ENCODE data around the gene B3GAT3.

Gene B3GAT3

DNA sequence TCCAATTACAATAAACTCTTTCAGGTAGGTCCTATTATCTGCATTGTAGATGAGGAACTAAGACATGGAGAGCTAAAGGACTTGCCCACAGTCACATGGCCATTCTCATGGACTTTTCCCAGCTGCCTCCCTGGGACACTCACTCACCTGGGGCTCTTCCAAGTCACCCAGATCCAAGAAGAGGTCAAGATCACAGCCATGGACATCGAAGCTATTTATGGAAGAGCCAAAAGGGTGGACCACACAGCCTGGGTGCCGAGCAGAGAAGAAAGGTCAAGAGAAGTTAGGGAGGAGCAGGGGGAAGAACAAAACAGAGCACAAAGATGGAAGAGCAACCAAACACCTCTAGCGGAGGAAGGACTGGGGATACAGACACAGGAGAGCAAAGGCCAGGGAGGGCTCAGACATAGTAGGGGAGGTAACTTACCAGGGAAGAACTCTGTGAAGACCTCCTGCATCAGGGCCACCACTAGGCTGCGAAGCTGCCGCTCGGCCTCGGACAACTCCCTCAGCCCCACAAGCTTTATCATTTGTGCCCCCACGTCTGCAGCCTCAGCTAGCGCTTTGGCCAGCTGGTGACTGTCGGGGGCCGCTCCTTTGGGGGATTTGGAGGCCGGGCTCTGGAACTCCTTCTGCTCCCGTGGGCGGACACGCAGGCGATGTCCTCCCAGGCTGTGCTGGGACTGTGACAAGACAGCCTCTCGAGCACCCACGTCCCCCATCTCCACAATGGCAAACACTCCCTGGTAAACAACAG, 40.6 kb downstream of the B3GAT3 start:
- TF ChIP-seq, protein P1, sequence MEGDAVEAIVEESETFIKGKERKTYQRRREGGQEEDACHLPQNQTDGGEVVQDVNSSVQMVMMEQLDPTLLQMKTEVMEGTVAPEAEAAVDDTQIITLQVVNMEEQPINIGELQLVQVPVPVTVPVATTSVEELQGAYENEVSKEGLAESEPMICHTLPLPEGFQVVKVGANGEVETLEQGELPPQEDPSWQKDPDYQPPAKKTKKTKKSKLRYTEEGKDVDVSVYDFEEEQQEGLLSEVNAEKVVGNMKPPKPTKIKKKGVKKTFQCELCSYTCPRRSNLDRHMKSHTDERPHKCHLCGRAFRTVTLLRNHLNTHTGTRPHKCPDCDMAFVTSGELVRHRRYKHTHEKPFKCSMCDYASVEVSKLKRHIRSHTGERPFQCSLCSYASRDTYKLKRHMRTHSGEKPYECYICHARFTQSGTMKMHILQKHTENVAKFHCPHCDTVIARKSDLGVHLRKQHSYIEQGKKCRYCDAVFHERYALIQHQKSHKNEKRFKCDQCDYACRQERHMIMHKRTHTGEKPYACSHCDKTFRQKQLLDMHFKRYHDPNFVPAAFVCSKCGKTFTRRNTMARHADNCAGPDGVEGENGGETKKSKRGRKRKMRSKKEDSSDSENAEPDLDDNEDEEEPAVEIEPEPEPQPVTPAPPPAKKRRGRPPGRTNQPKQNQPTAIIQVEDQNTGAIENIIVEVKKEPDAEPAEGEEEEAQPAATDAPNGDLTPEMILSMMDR (IDR thresholded peaks at IDR 0.05; ENCODE audit: low read length, missing control alignments) = no peak
- no peak overlapping the region for H3K4me3 ChIP-seq (replicated peaks; ENCODE audit: low read depth, low read length)

DNA sequence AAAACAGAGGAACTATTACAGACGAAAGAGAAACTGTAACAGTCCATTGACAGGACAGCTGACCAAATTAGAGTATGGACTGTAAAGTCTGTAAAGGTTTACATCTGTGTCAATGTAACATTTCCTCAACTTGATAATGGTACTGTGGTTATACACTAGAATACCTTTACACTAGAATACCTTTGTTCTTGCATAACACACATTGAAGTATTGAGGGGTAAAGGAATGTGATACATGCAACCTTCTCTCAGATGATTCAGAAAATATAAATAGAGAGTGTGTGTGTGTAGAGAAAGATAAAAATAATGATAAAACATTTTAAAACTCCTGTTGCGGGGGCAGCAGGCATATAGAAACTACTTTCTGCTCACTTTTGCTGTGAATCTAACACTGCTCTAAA, 42.5 kb downstream of the B3GAT3 start:
- no peak for DNase-seq (ENCODE audit: low read depth)
- no peak overlapping the region for H3K4me3 ChIP-seq (replicated peaks; ENCODE audit: low read depth, low read length)
- TF ChIP-seq, protein P1 (IDR thresholded peaks at IDR 0.05; ENCODE audit: low read length, missing control alignments) = no peak

More for the DNA sequence above, 40.6 kb downstream of the B3GAT3 start:
- DNase-seq (ENCODE audit: low read depth) = no peak

DNA sequence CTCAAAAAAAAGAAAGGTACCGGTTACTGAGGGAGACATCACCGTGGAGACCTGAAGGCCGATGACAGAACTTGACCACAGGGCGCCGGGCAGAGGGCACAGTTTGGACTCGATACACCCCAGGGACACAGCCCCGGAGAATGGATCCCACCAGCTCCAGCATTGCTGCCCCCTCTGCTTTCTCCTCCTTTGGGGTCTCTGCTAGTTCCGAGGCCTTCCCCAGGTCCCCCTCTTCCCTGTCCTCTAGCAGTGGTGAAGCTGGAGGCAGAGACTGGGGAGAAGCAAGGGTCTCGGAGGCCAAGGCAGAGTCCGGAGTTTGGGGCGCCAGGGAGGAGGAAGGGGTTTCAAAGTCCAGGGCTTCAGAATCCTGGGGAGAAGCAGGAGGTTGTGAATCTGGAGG, 43.2 kb downstream of the B3GAT3 start:
- TF ChIP-seq, protein P1 (IDR thresholded peaks at IDR 0.05; ENCODE audit: low read length, missing control alignments) = no peak
- no peak overlapping the region for H3K4me3 ChIP-seq (replicated peaks; ENCODE audit: low read depth, low read length)
- no peak for DNase-seq (ENCODE audit: low read depth)

DNA sequence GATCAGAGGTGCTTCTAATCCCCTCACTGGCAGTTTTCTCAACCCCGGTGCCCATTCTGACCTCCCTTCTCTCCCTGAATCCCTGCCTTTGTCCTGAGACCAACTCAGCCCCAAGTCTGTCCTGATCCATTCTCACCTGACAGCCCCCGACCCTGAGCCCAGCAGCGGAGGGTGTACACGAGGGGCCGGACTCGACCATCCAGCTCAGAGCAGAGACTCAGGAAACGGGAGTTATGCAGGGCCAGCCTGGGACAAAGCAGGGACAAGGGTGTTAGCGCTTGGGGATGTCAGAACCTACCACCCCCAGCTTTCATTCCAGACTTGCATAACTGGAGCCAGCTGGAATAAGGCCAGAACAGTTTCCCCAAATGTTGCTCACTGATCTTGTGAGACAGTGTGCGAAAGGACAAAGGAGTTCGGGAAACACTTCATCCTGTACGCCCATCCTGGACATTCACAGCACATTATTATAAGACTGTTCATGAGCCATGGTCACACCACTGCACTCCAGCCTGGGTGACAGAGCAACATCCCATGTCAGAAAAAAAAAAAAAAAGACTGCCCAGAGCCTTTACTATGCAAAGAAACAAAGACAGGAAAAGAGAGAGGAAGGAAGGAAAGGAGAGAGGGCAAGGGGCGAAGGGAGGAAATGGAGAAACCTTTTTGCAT, 44.6 kb downstream of the B3GAT3 start:
- H3K4me3 ChIP-seq (replicated peaks; ENCODE audit: low read depth, low read length) = no peak overlapping the region
- DNase-seq (ENCODE audit: low read depth) = peak; percentile 61
- TF ChIP-seq, protein P1 (IDR thresholded peaks at IDR 0.05; ENCODE audit: low read length, missing control alignments) = no peak

DNA sequence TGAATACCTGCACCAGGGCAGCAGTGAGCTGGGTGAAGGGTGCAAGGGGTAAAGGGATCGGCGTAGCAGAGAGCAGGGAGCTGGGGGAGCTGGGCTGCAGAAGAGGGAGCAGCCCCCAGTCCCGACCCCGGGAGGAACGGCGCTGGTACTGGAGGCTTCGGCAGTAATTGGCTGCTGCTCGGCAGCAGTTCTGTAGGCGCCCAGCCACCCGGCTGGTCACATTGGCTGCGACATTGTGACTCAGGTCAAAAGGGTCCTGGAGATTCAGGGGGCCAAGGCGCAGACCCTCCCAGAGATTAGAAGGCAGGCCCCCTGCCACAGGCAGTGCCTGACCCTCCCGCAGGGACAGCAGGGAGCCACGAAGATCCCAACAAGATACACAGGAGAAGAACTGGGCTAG, 45.9 kb downstream of the B3GAT3 start:
- no peak overlapping the region for H3K4me3 ChIP-seq (replicated peaks; ENCODE audit: low read depth, low read length)
- TF ChIP-seq, protein P1 (IDR thresholded peaks at IDR 0.05; ENCODE audit: low read length, missing control alignments) = no peak
- no peak for DNase-seq (ENCODE audit: low read depth)

DNA sequence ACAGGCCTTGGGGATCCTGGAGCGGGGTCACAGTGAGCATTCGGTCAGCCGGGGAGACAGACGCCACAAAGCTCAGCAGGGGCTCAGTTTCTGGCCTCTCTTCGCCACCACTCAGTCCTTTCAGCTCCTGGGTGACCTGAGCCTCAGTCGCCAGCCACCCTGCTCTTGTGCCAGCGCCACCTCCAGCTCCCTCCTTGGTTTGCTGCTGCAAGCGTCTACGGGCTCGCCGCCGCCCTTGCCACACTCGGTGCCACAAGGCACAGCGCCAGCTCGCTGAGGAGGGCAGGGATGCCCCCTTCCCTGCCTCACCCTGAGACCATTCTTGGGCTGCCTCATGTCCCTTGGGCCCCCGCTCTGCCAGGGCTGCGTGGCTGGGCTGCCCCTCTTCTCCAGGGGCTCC, 46.6 kb downstream of the B3GAT3 start:
- peak overlapping the region; percentile 65 for H3K4me3 ChIP-seq (replicated peaks; ENCODE audit: low read depth, low read length)
- TF ChIP-seq, protein P1 (IDR thresholded peaks at IDR 0.05; ENCODE audit: low read length, missing control alignments) = no peak
- DNase-seq (ENCODE audit: low read depth) = no peak
